IPS-NIHi11 (cell line): ENCODE data around the gene MAP2.
A peak's percentile ranks its signal among the peaks of the same experiment; 100 is the strongest.

ENCODE experiments used
- DNase-seq: peaks from one replicate; pipeline ENCODE4 v3.0.0; 2012; ENCODE audit warnings: mixed read lengths, low spot score

MAP2 gene

DNA sequence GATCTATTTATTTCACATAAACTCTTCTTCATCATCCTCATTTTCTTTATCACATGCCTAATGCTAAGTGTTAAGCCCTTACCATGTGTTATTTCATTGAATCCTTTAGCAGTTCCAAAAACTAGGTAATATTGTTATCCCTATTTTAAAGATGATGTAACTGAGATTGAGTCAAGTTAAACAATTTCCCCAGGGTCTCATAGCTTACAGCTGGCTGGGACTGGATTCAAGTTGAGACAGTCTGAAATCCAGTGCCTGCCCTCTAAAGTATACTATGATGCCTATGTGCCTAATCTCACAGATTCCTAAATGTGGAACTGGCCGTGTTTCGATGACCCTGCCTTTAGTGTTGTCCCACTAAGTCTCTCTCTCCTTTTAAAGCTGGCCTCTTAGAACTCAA, 108.5 kb downstream of the MAP2 start:
- no peak for DNase-seq

DNA sequence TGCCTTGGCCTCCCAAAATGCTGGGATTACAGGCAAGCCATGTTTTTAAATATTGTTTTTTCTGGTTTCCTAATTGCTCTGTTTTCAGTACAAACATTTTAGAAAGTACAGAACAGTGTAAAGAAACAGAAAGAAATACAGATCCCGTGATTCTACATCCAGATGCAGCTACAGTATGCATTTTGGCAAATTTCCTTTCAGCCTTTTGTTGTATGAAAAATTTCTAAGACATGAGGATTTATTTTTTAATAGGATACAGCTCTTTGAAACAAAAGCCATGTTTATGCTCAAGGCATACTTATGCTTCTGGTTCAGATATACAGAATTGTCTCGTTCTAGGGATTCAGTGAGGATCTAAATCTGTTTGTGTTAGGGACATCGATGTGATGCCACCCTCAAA, 109.5 kb downstream of the MAP2 start:
- no peak for DNase-seq

DNA sequence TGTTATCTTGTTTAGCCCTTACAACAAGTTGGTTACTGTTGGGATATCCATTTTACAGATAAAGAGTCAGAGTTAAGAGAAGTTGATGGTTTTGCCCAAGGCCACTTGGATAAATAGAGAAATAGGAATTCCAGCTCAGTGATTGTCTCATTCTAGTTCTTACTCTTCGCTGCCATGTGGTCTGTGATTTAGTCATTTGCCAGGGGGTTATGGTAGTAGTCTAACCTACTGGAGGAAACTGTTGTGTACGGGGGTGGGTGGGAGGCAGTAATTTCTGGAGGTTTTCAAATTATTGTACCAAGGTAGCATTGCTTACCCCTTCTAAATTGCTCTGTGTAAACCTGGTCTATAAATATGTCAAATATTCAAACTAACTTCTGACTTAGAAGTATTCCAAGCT, 110.4 kb downstream of the MAP2 start:
- DNase-seq = no peak

DNA sequence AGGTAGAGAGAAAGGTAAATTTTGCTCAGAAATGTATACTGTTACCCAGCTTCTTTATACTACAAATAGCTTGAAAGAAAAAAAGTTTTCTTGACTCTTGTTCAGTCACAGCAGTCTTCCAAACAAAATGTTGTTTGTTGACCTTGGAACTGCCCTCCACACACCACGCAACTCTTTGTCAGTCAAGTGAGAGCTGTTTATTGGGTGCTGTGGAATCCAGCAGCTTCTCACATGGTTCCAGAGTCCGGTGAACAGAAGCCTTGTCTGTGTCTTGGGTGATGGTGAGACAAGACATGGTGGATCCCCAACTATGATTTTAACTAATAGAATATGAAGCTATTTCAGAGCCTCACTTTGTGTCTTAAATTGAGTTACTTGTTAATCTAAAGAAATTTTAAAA, 112.5 kb downstream of the MAP2 start:
- no peak for DNase-seq

DNA sequence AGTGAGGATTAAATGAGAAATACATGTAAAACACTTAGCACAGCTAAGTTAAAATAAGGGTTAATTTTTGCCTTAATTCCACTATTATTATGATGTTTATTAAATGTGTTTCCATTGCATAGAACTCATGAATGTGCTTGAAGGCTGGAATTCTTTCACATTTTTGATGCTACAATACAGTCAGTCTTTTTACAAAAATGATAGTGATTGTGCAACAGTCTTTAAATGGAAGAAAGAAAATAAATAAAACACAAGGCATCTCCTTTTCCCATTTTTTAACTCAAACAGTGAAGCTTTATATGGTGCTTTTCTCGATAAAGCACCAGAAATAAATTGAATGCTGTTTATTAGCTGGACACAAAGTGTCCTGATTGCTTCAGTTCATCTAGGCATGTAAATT, 123.9 kb downstream of the MAP2 start:
- no peak for DNase-seq

DNA sequence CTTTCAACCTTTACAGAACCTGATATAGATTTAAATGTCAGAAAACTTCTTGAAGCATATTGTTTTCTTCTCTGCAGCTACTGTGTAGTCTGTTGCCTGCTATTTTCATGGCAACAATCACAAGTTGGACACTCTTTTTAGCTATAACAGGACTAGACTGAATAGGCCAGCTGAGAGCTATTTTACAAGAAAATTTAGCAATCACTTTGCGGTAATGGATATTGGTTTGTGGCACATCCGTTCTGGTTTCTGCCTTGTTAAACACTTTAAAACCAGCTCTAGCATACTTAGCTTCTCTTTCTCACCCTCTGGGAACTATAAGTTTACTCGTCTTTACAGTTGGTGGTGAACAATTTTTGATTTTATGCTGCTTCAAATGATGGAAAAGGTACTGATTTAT, 125.7 kb downstream of the MAP2 start:
- DNase-seq = no peak

DNA sequence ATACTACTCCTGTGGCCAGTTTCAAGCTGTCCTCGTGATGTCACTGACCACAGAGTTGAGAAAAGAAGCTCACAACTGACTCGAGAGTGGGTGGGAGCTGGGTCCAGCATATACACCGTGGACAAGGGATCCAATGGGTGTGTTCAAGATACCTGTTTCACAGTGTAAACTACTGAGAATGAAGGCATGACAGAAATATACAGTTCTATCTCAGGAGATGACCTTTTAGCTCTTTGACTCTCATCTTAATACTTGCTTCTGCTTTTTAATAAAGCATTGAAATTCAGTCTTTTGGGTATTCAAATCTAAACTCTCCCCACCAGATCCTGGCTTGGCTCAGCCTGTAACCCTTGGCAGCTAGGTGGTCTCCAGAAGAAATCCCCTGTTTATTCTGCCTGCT, 130.1 kb downstream of the MAP2 start:
- DNase-seq = no peak

DNA sequence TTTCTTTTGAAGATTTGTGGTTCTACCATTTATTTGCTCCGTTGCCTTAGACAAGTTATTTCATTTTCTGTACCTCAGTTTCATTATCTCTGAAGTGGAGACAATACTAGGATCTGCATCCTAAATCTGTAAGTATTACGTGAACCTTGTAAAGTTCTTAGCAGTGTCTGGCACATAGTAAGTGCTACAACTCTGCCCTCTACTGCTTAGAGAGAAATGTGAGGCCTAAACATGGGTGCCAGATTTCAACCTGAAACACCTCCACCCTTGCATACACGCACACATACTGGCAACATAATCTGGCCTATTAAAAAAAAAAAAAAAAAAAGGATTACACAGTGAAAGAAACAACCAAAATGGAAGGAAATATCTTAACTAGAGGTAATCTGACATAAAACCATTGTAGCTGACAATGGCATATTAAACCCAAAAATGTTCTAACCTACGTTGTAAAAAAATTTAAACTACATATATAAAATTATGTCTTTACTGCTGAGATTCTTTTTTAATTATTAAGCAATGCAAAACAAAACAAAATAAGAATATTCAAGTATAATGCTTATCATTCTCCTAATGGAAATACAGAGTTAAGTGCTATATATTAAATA, 132.6 kb downstream of the MAP2 start:
- DNase-seq = peak; percentile 45

DNA sequence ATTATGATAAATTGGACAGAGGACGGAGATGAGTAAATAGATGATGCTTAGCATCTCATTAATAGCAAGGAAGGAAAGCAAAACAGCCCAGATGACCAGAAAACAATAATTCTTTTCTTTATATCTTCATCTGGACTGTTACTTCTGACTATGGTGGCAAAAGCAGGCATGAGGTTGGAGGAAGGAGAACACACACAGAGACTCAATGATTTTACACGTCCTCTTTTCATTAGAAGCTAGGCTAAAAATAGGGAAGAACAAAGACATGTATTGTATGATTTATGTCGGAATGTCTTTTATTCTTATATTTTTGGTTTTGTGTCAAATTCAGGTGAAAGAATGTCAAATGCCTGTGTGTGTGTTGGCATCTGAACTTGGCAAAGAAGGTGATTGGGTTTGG, 137.1 kb downstream of the MAP2 start:
- no peak for DNase-seq

DNA sequence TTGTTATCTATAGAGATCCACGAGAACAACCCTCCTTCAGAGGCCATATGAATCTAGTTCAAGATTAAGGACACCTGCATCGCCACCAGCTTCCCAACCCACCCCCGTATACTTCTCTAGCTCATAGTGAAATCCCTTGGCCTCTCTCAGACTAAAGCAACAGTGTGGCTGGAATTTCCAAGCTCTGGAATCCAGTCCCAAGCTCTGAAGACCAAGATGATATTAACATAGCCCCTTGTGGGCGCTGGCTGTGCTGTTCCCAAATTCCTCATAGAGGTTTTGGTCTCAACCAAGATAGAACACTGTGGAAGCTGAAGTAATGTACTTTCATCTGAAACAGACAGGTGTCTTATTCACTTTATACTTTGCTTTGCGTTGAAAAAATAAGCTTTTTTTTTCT, 139.6 kb downstream of the MAP2 start:
- DNase-seq = no peak

DNA sequence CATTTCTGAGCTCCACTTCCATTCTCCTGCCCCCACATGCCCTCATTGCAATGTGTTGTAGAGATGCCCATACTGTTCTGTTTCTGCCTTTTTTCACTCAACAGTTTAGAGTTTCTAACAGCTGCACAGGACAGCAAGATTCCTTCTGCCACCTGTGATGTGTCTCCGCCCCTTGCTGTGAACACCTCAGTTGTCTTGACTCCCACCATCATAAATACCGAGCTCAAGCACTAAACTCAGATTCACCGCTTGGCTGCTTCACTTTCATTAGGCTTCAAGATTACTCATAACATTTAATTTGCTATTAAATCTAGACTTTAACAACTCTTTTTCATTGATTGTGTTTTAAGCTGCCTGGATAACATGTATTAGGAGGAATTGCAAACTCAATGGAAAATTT, 141.0 kb downstream of the MAP2 start:
- no peak for DNase-seq

DNA sequence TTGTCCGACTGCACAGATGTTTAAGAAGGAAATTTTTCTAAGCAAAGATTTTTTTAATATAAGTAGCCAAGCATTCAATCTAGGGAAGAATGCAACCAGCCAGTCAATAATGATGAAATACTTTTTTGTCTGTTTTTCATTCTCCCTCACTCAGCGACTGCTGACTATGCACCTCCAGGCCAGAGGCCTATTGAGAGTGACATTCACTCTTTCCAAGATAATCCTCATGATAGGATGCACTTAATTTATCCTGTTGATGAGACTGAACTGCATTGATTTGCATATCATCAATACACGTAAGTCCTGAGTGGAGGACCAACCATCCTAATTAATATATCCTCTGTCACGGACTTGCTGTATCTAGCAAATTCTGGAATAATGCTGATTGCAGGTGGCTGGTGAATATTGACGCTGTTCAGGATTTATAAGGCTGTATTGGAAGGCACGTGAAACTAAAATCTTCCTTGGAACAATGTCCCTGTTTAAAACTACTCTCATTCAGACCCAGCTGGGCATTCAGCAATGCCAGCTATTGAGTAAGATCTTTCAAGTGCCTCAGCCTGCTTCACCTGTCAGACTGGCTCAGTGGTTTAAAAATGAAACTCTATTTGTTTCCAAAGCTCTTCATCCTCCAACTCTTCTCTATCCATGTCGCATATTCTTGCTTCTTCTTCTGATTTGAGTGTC, 142.2 kb downstream of the MAP2 start:
- DNase-seq = no peak

DNA sequence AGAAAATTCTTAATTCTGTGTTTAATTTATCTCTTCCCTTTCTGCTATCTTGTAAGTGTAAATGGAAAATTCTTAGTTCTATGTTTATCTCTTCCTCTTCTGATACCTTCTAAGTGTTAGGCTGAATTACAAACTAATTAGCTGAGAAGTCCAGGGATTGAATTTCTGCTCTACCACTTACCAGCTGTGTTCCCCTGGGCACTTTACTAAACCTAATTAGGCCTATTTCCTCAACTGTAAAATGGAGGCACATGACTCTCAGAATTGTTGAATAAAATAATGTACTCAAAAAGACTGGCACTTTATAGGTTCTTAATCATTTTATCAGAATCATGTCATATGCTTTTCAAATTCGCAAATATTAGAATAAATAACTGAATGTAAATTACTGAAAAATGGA, 146.3 kb downstream of the MAP2 start:
- no peak for DNase-seq

DNA sequence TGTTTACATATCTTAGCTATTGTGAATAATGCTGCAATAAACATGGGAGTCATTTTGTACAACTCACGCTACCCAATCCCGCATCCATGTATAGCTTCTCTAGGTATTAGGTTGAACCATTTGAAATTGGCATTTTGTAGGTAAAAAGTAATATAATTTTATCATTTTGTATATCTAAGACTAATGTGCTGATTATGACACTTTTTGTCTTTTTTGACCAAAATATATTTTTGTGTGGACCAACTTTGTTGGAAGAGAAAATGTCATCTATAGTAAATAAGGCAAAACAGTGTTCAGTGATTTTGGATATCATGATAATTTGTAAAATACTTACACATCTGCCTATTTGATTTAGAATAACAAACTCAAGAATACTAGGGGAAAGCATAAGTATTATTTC, 150.7 kb downstream of the MAP2 start:
- DNase-seq = no peak

DNA sequence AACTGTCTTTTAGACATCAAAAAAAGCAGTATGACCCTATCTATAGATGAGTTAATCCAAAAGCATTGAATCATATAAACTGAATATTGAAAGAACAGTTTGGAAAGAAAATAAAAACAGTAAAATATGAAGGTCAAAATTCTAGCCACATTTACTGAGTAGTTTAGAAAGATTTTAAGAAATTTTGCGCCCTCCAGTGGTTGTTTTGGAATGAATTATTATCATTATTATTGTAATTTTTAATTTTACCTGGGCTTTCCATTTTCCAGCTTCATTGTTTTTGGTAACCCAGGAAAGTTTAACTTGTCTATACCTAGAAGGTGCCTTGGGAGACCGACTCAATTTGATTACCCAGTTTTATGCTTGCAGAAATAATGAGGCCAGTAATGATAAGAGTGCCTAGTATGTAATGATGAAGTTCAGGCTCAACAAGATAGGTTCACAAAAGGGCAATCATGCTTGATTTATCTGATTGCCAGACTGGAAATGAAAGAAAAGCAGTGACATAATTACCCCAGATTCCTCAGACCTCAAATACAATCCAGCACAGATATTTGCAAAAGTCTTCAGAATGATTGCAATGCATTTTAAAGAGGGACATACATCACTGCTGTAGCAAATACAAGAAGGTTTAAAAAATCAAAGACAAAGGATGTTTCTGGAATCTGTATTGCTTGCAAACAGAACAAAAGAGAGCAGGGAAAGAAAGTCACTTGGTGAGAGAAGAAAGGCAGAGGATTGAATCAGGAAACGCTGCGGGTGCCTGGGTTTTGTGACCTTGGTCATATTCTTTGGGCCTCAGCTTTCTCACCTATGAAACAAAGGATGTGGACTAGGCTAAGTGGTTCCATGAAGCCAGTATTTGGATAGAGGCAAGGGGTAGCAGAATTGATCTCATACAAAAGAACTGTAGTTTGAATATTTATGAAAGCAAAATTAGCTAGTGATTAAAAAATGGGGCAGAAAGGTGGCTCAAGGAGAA, 153.8 kb downstream of the MAP2 start:
- no peak for DNase-seq

DNA sequence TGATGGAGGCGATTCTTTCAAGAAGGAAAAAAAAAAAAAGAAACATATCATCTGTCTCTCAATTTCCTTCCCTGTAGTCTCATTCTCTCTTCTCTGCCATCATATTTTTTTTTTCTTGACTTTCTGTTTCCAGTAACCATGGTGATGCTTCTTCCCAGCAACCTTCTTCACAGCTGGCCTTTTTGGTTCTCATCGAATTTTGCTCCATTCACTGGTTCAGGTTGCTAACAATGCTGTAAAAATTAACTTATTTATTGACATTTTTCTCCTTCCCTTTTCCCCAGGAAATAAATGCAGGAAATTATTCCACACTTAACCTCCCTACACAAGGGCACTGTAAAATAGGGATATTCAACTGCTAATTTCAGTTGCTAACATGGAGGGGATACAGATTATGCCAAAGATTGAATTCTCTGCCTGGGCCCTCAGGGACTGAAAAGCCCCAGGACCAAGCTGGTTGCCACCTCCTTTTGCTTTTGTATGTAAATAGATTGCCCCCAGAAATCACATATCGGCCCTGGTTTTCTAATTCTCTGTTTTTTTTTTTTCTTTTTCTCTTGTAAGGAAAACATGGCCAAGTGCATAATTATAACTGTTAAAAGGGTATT, 154.7 kb downstream of the MAP2 start:
- DNase-seq = no peak

DNA sequence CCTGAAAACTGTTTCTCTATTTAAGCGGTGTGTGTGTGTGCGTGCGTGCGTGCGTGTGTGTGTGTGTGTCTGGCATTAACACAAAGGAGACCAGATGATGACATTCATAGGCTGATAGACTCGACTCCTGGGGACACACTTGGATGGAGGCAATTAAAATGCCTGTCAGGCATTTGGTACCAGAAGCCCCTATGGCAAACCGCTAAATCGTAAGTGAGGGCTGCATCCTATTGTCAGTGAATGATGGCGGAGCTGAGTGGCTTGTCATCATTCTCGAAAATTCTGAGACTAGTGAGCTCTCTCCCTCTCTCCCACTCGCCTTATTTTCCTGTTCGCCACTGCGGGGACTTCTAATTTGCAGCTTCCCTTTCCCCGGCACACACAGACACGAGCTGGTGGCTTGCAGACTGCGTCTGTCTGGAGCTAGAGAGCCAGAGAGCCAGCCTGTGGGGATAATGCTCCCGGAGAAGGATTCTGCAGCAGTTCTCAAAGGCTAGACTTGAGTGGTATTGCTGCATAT, 155.4 kb downstream of the MAP2 start:
- no peak for DNase-seq

DNA sequence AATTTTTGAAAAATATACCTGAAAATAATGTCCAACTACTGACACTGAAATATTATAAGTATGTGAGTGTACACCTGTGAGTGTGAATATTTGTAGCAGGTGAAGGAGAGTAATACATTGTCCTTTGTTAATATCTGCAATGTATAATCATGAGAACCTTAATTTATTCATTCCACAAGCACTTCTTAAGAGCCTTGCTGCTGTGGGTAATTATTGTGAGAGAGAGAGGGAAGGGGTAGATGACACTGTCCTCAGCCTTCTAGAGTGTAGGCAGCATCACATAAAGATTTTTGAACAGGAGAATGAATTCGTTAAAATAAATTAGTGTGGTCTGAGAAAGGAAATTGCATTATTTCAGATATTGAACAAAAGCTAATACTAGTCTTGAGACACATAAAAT, 157.2 kb downstream of the MAP2 start:
- no peak for DNase-seq

DNA sequence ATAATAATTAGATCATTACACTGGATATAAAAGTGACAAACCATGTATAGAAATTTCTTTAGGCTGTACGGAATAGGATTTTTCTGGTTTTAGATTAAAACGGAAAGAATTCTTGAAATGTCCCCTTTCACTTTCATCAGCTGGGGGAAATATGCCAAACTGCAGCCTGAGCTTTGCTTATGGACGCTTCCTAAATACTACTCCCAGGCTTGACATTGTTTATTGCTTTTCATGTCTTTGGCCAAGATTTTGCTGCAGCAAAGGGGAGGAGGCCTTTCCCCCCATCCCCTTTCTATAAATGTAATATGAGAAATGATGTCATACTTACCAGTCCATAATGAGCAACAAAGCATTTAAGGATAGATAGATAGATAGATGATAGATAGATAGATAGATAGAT, 158.4 kb downstream of the MAP2 start:
- DNase-seq = no peak

DNA sequence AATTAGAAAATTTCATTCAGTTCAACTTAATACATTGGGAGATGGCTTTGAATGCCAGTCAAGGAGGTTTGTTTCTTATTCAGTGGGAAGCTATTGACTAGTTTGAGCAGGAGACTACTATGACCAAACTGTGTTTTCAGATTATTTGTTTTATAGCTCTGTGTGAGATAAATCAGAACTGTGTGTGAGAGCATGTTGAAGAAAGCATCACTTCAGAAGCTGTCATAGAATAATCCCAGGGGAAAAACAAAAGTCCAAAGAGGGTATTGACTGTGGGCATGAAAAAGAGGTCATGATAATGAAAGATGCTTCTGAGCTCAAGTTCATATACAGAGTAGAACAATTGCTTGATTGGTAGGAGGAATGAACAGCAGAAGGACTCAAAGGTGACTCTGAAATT, 160.6 kb downstream of the MAP2 start:
- DNase-seq = no peak

DNA sequence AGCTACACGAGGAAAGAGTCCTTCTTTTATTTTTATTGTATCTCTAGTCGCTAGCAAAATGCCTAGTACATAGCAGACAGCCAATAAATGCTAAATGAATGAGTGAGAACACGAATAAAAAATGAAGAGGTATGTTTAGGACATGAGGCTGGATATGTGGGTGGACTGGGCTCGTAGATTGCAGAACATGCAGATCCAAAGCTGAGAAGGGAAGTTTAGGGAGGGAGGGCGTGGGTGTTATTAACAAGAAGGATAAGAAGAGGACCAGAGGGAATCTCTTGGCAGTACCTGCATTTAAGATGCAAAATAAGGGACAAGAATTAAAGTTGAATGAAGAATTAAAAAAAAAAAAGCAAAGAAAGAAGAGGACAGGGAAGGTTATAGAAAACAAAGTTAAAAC, 161.1 kb downstream of the MAP2 start:
- no peak for DNase-seq

DNA sequence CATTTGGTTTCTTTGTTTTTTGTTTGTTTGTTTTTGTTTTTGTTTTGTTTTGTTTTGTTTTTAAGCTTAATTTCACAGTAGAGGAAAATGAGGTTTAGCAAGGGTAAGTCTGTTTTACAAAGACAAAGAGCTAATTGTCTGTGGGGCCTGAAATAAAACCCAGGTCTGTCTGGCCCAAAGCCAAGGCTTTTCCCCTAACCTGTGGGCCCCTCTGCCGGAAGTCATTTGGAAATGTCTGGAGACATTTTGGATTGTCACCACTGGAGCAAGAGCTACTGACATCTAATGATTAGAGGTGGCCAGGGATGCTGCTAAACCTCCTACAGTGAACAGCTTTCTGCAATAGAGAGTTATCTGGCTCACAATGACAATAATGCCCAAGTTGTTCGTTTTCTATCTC, 167.2 kb downstream of the MAP2 start:
- no peak for DNase-seq

DNA sequence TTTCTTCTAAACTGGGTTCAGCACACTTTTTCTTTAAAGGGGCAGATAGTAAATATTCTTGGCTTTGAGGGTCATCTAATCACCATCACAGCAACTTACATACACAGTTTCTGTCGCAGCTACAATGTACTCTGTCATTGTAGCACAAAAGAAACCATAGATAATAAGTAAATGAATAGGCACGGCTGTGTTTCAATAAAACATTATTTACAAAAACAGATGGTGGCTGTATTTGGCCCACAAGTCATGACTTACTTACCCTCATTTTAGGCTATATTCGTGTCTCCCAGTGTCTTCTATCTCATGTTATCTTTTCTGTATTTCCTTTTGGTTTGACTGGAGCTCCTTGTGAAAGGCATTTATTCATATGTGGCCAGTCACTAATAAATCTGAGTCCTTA, 168.3 kb downstream of the MAP2 start:
- DNase-seq = no peak
